Sigmoid colon (tissue), 4 donors: ENCODE results near the gene LEKR1.

Source experiments
- CTCF ChIP-seq, 4 experiments: fragments of 450-650 bp in 3 of 4; fragments of 200-600 bp in 1 of 4; IDR thresholded peaks; one replicate each; pipeline ENCODE4 v1.5.1; 2016 to 2019; ENCODE audit warnings: antibody characterized with exemption in 4 of 4, mild to moderate bottlenecking in 3 of 4, moderate library complexity in 2 of 4
- EP300 ChIP-seq, 4 donors: sonication (generic); formaldehyde crosslinking; IDR thresholded peaks; one replicate each; pipeline ENCODE4 v1.6.1; 2017; ENCODE audit warnings: antibody characterized with exemption in 4 of 4
- POLR2A ChIP-seq, 2 donors: fragments of 450-650 bp; IDR thresholded peaks; one replicate each; pipeline ENCODE4 v1.6.1; 2016; ENCODE audit warnings: antibody characterized with exemption in 2 of 2, mild to moderate bottlenecking in 2 of 2, moderate library complexity in 2 of 2
- POLR2AphosphoS5 ChIP-seq, 4 donors: sonication (generic); formaldehyde crosslinking; IDR thresholded peaks; one replicate each; pipeline ENCODE4 v1.6.1; 2017; ENCODE audit warnings: antibody characterized with exemption in 4 of 4

- TF ChIP-seq CTCF (IDR thresholded peaks at IDR 0.05) (no peak), POLR2A (IDR thresholded peaks at IDR 0.05) (no peak), EP300 (IDR thresholded peaks at IDR 0.05) (no peak), POLR2AphosphoS5 (IDR thresholded peaks at IDR 0.05) (no peak)
Measured at GRCh38 chr3:157026091-157026490, 199.9 kb downstream of the LEKR1 start.
